ENCODE measurements around the gene RMI1. TPM values are rescaled to one million over a fixed set of nuclear protein-coding genes. Genes with fewer than 3 reads are reported as not detected.

The RMI1 gene
- total and polyA plus RNA-seq, 2 donors (not counting 3 experiments of a cell fraction or from before 2014, with no cell fraction given), result 1.1 to 11.5 TPM

DNA sequence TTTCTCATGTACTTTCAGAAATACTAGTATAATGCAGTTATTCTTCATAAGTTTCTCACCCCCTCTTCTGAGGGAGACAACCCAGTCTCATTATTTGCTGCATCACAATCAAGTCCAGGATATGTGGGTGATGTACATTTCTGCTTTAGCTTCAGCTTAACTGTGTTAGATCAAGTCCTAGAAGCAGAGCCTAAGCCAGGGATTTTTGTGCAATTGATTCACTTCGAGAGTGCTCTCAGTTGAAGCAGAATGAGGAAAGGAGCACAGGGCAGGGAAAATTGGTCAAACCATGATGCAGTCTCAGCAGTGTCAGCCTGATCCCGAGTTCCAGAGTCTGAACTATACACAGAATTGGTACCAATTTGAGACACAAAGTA is 15.6 kb upstream of the RMI1 start:
- BruUV-seq (replicated peaks), result no TSS peak
- dilution Hi-C loops (cut with MboI; ENCODE audit: extremely low pct_ligation_motif_present, low sequenced_read_pairs) (no loop called here), intact Hi-C loops (cut with micrococcal nuclease) (no loop called here)
- no peaks in the 10 kb centered on the region for H3K9me3 ChIP-seq (replicated peaks; ENCODE audit: control insufficient read depth, insufficient read depth, low read length)
- no peaks in the 10 kb centered on the region for H3K27me3 ChIP-seq (ENCODE audit: control insufficient read depth in 2 of 2, insufficient read depth in 2 of 2, low read length in 2 of 2)
- no peaks in the 10 kb centered on the region for H3K9me1 ChIP-seq (replicated peaks; ENCODE audit: control insufficient read depth, extremely low read depth, insufficient read depth, low read length)
- H3K4me1 ChIP-seq (ENCODE audit: control insufficient read depth, extremely low read depth, insufficient read depth, low read length), result no peaks in the 10 kb centered on the region
- H3K36me3 ChIP-seq (ENCODE audit: control insufficient read depth in 2 of 2, extremely low read depth in 1 of 2, insufficient read depth in 2 of 2, low read length in 2 of 2), result peaks cover 5 to 17% of the 10 kb centered on the region in 2 experiments
- H2AFZ ChIP-seq (ENCODE audit: low read depth, low read length), result no peak overlapping the region
- ChIA-PET CTCF (interaction anchor here (4.8 kb wide), 1 partner anchor 296 kb away, joined by 26 read pairs; no protein-coding TSS in a partner anchor), POLR2A (interaction anchor here (1.0 kb wide), 1 partner anchor 13 kb away, joined by 8 read pairs; no protein-coding TSS in a partner anchor)
- no peaks in the 10 kb centered on the region for H4K20me1 ChIP-seq (replicated peaks; ENCODE audit: control insufficient read depth, extremely low read depth, insufficient read depth, low read length)
- no peak for FAIRE-seq
- TF ChIP-seq, protein P1, sequence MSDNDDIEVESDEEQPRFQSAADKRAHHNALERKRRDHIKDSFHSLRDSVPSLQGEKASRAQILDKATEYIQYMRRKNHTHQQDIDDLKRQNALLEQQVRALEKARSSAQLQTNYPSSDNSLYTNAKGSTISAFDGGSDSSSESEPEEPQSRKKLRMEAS (IDR thresholded peaks at IDR 0.05; ENCODE audit: insufficient read depth, insufficient read length), result no peak
- TF ChIP-seq, protein P2, sequence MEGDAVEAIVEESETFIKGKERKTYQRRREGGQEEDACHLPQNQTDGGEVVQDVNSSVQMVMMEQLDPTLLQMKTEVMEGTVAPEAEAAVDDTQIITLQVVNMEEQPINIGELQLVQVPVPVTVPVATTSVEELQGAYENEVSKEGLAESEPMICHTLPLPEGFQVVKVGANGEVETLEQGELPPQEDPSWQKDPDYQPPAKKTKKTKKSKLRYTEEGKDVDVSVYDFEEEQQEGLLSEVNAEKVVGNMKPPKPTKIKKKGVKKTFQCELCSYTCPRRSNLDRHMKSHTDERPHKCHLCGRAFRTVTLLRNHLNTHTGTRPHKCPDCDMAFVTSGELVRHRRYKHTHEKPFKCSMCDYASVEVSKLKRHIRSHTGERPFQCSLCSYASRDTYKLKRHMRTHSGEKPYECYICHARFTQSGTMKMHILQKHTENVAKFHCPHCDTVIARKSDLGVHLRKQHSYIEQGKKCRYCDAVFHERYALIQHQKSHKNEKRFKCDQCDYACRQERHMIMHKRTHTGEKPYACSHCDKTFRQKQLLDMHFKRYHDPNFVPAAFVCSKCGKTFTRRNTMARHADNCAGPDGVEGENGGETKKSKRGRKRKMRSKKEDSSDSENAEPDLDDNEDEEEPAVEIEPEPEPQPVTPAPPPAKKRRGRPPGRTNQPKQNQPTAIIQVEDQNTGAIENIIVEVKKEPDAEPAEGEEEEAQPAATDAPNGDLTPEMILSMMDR (IDR thresholded peaks at IDR 0.05; ENCODE audit: extremely low read depth in 1 of 2, insufficient read depth in 1 of 2, low read depth in 1 of 2, low read length in 2 of 2), result no peak
- TF ChIP-seq POLR2AphosphoS5 (IDR thresholded peaks at IDR 0.05; ENCODE audit: insufficient read depth, low read depth, low read length) (no peak), EZH2 (IDR thresholded peaks at IDR 0.05; ENCODE audit: borderline replicate concordance, low read depth, low read length, severe bottlenecking) (no peak), FOS (IDR thresholded peaks at IDR 0.05; ENCODE audit: borderline replicate concordance, insufficient read depth, low read length) (no peak), GATA2 (IDR thresholded peaks at IDR 0.05; ENCODE audit: insufficient read depth, insufficient read length, low read depth, low read length) (no peak), MYC (IDR thresholded peaks at IDR 0.05; ENCODE audit: low read depth, low read length) (no peak), POLR2A (IDR thresholded peaks at IDR 0.05; ENCODE audit: low read depth, low read length) (no peak)
- no peak overlapping the region for H3K27ac ChIP-seq (ENCODE audit: insufficient read depth, low read depth, low read length)
- H3K4me3 ChIP-seq (replicated peaks in 1 of 3; ENCODE audit: insufficient read depth in 1 of 3, low read depth in 1 of 3, low read length in 3 of 3), result no peak overlapping the region
- H3K9ac ChIP-seq (replicated peaks; ENCODE audit: extremely low read depth, insufficient read depth, low read length), result no peak overlapping the region
- H3K79me2 ChIP-seq (ENCODE audit: control insufficient read depth, insufficient read depth, low read length), result peaks cover 4% of the 10 kb centered on the region
- no peak overlapping the region for H3K4me2 ChIP-seq (ENCODE audit: insufficient read depth, low read length)
- DNase-seq (ENCODE audit: low read depth, low spot score), result peak; percentile 24

Measured in endothelial cell of umbilical vein (primary cell).